RWPE2 (cell line): Measurements from ENCODE around the gene SIK3.
A peak's percentile ranks its signal among the peaks of the same experiment; 100 is the strongest.

Source experiments
- ATAC-seq: fragments of 200-7000 bp; cut with Tn5 transposase; 3 replicates; pipeline ENCODE4 v1.9.1; 2021; ENCODE audit warnings: low read depth
- DNase-seq: peaks from one replicate; pipeline ENCODE4 v3.0.0-alpha.2; 2020; ENCODE audit warnings: low spot score
- H3K27ac ChIP-seq: fragments of 450-650 bp; 2 replicates; pipeline ENCODE4 v1.5.1; 2017; ENCODE audit warnings: mild to moderate bottlenecking; ENCODE audit not compliant: poor library complexity, severe bottlenecking
- H3K27me3 ChIP-seq: fragments of 250-450 bp; sonication (Bioruptor Pico); 2 replicates; pipeline ENCODE4 v1.5.1; 2021; ENCODE audit warnings: mild to moderate bottlenecking, moderate library complexity; ENCODE audit not compliant: insufficient read depth, poor library complexity, severe bottlenecking
- H3K36me3 ChIP-seq: fragments of 250-450 bp; sonication (Bioruptor Pico); 2 replicates; pipeline ENCODE4 v1.5.1; 2020; ENCODE audit warnings: low read depth, mild to moderate bottlenecking, moderate library complexity
- H3K4me1 ChIP-seq: fragments of 250-450 bp; sonication (Bioruptor Pico); 2 replicates; pipeline ENCODE4 v1.5.1; 2021; ENCODE audit warnings: mild to moderate bottlenecking, moderate library complexity; ENCODE audit not compliant: insufficient read depth, poor library complexity, severe bottlenecking
- H3K4me3 ChIP-seq: fragments of 250-450 bp; sonication (Bioruptor Pico); 2 replicates; pipeline ENCODE4 v1.5.1; 2021; ENCODE audit warnings: mild to moderate bottlenecking, moderate library complexity; ENCODE audit not compliant: severe bottlenecking
- H3K9me3 ChIP-seq: fragments of 250-450 bp; sonication (Bioruptor Pico); 2 replicates; pipeline ENCODE4 v1.5.1; 2021; ENCODE audit warnings: mild to moderate bottlenecking, moderate library complexity; ENCODE audit not compliant: severe bottlenecking
- TF ChIP-seq, protein P1 (sequence below): fragments of 450-650 bp; IDR thresholded peaks from one replicate; pipeline ENCODE4 v1.5.1; 2017; ENCODE audit warnings: mild to moderate bottlenecking, moderate library complexity; ENCODE audit not compliant: poor library complexity, severe bottlenecking

Gene SIK3

DNA sequence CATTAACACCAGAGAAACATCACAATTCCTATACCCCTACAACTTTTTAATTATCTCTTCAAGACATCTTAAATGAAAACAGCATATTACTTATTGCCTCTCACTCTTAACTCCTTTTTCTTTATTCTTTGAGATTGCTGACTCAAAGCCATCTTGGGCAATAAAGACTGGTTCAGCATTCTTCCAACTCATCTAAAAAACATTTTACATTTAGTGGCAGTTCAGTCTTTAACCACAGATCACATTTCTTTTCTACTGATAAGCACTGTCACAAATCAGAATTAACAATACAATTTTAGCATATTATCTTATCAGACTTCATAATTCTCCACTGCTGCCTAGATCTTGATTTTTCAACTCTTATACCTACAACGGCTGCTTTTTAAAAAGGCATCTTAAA is 34.0 kb downstream of the SIK3 start:
- no peak overlapping the region for H3K27ac ChIP-seq
- no peak overlapping the region for H3K4me3 ChIP-seq
- ATAC-seq = peak; percentile 68

DNA sequence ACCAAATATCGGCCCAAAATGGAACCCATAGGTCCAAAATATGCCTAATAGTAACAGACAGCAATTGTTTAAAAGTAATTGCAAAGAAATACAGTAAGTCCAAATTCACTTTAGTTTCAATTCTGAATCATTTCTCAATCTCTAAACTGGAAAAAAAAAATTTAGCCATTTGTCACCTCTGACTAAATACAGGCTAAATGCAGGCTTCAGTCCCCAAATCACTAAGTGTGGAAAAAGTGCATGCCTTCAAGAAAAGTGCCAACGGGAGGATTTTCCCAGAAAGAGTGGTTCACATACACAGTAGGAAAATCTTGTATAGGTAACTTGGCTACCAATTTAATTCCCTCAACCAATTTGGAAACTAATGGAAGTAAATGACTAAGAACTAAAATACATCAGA is 35.7 kb downstream of the SIK3 start:
- no peaks in the 10 kb centered on the region for H3K27me3 ChIP-seq
- ATAC-seq = no peak
- peaks cover 7% of the 10 kb centered on the region for H3K4me1 ChIP-seq
- DNase-seq = no peak
- TF ChIP-seq, protein P1, sequence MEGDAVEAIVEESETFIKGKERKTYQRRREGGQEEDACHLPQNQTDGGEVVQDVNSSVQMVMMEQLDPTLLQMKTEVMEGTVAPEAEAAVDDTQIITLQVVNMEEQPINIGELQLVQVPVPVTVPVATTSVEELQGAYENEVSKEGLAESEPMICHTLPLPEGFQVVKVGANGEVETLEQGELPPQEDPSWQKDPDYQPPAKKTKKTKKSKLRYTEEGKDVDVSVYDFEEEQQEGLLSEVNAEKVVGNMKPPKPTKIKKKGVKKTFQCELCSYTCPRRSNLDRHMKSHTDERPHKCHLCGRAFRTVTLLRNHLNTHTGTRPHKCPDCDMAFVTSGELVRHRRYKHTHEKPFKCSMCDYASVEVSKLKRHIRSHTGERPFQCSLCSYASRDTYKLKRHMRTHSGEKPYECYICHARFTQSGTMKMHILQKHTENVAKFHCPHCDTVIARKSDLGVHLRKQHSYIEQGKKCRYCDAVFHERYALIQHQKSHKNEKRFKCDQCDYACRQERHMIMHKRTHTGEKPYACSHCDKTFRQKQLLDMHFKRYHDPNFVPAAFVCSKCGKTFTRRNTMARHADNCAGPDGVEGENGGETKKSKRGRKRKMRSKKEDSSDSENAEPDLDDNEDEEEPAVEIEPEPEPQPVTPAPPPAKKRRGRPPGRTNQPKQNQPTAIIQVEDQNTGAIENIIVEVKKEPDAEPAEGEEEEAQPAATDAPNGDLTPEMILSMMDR = no peak
- H3K9me3 ChIP-seq = no peaks in the 10 kb centered on the region
- no peak overlapping the region for H3K4me3 ChIP-seq
- H3K27ac ChIP-seq = no peak overlapping the region
- no peaks in the 10 kb centered on the region for H3K36me3 ChIP-seq

More for the DNA sequence above, 34.0 kb downstream of the SIK3 start:
- Histone ChIP-seq H3K4me1 (peaks cover 7% of the 10 kb centered on the region), H3K36me3 (no peaks in the 10 kb centered on the region), H3K27me3 (no peaks in the 10 kb centered on the region), H3K9me3 (no peaks in the 10 kb centered on the region)
- TF ChIP-seq, protein P1 = no peak
- DNase-seq = no peak

- DNase-seq (no peak), ATAC-seq (no peak)
- H3K27me3 ChIP-seq = no peaks in the 10 kb centered on the region
- H3K36me3 ChIP-seq = no peaks in the 10 kb centered on the region
- TF ChIP-seq, protein P1 = no peak
- H3K4me1 ChIP-seq = peaks cover 7% of the 10 kb centered on the region
- no peaks in the 10 kb centered on the region for H3K9me3 ChIP-seq
- no peak overlapping the region for H3K4me3 ChIP-seq
- no peak overlapping the region for H3K27ac ChIP-seq
These were observed 37.0 kb downstream of the SIK3 start for GRCh38 chr11:117061256-117061655.

DNA sequence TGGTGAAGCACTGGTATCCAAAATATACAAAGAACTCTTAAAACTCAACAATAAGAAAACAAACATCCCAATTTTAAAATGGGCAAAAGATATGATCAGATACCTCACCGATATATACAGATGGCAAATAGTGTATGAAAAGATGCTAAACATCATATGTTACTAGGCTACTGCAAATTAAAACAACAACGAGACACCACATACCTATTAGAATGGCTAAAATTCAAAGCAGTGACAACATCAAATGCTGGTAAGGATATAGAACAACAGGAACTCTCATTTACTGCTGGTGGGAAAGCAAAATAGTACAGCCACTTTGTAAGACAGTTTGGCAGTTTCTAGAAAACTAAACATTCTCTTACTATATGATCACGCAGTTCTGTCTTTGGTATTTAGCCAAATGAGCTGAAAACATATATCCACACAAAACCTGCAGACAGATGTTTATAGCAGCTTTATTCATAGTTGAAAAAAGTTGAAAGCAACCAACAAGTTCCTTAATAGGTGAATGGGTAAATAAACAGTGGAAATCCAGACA is 38.5 kb downstream of the SIK3 start:
- TF ChIP-seq, protein P1 = no peak
- H3K36me3 ChIP-seq = no peaks in the 10 kb centered on the region
- H3K4me1 ChIP-seq = peaks cover 4% of the 10 kb centered on the region
- no peaks in the 10 kb centered on the region for H3K9me3 ChIP-seq
- H3K4me3 ChIP-seq = no peak overlapping the region
- H3K27ac ChIP-seq = no peak overlapping the region
- H3K27me3 ChIP-seq = no peaks in the 10 kb centered on the region
- DNase-seq (no peak), ATAC-seq (no peak)

- no peak for ATAC-seq
These were observed 39.4 kb downstream of the SIK3 start for GRCh38 chr11:117058761-117059261.

More at GRCh38 chr11:117058761-117059261, 39.4 kb downstream of the SIK3 start:
- DNase-seq = no peak
- no peaks in the 10 kb centered on the region for H3K27me3 ChIP-seq
- H3K9me3 ChIP-seq = no peaks in the 10 kb centered on the region
- H3K27ac ChIP-seq = no peak overlapping the region
- TF ChIP-seq, protein P1 = no peak
- H3K36me3 ChIP-seq = no peaks in the 10 kb centered on the region
- H3K4me1 ChIP-seq = no peaks in the 10 kb centered on the region
- H3K4me3 ChIP-seq = no peak overlapping the region
